ENCODE data around the gene SWAP70.

SWAP70 gene

DNA sequence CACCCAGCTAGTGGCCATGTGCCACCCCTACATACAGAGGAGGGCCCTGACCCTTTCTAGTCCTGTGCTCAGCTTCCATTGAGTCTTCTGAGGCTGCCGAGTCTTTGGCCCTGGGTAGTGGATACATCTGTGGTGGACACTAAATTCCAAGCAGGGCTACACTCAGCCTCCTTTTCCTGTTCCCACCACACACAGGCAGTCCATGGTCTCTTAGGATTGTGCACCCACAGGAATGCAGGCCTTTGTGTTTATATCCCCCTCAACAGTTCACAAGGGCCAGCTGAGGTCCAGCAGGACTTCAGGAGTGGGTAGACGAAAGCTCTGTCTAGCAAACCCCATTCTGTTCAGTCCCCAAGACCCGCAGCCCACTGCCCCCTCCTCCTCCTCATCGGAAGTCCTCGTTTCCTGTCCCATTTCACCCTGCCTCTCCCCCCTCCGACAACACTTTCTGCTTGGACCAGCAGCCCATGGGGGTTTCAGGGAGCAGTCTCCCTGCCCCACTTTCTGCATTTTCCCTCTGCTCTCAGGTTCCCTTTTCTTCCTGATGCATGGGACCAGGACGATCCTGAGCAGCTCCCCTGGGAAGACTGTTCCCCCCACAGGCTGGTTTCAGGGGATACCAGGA is 91.8 kb downstream of the SWAP70 start:
- Histone ChIP-seq H3K27me3 (replicated peaks; ENCODE audit: control insufficient read depth, insufficient read depth, low read length) (no peaks in the 10 kb centered on the region), H3K36me3 (ENCODE audit: control insufficient read depth, insufficient read depth, low read length, severe bottlenecking) (peaks cover 15% of the 10 kb centered on the region), H3K9ac (ENCODE audit: low read length) (peak overlapping the region; percentile 53), H3K9me3 (ENCODE audit: control insufficient read depth, low read length) (no peaks in the 10 kb centered on the region), H3K4me3 (ENCODE audit: low read length) (no peak overlapping the region), H3K4me1 (ENCODE audit: control insufficient read depth, insufficient read depth, low read length) (peaks cover 60% of the 10 kb centered on the region)
- no peak for DNase-seq (ENCODE audit: low read depth)

DNA sequence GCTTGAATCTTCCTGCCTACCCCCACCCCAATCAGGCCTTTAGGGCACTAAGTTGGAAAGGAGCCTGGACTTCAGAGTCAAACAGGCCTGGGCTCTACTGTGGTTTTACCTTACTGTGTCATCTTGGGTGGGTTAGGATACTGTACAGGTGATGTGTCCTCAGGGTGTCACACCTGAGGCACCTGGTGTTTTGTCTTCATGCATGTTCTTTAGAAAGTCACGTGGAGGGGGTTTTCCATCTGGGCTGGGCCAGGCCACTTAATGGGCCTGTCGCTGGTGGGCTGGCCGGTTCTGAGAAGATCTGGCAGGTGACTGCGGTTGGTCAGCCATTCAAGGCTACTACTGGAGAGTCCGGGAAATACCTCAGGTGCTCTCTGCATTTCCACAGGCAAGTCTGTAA is 92.6 kb downstream of the SWAP70 start:
- Histone ChIP-seq H3K4me1 (ENCODE audit: control insufficient read depth, insufficient read depth, low read length) (peaks cover 66% of the 10 kb centered on the region), H3K27me3 (replicated peaks; ENCODE audit: control insufficient read depth, insufficient read depth, low read length) (no peaks in the 10 kb centered on the region), H3K4me3 (ENCODE audit: low read length) (no peak overlapping the region), H3K9me3 (ENCODE audit: control insufficient read depth, low read length) (no peaks in the 10 kb centered on the region), H3K9ac (ENCODE audit: low read length) (peak overlapping the region; percentile 53), H3K36me3 (ENCODE audit: control insufficient read depth, insufficient read depth, low read length, severe bottlenecking) (peaks cover 8% of the 10 kb centered on the region)
- no peak for DNase-seq (ENCODE audit: low read depth)

DNA sequence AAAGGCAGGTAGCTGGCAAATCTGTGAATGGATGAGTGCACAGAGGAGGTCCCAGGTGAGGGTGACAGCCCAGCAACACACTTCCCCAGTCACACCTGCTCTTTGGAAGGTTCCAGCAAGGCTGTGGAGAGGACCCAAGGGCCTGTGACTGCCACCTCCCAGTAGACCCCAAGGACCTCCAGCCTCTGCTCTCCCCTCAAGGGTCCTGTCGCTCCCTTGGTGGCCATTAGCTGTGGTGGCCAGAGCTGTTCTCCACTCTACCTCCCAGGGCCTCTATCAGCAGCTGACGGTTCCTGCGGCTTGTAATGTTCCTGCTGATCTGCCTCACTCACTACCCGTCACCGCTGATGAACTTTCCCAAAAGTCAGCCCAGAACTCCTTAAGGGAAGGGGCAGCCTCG is 93.0 kb downstream of the SWAP70 start:
- DNase-seq (ENCODE audit: low read depth), result no peak
- H3K36me3 ChIP-seq (ENCODE audit: control insufficient read depth, insufficient read depth, low read length, severe bottlenecking), result peaks cover 4% of the 10 kb centered on the region
- H3K27me3 ChIP-seq (replicated peaks; ENCODE audit: control insufficient read depth, insufficient read depth, low read length), result no peaks in the 10 kb centered on the region
- H3K9me3 ChIP-seq (ENCODE audit: control insufficient read depth, low read length), result no peaks in the 10 kb centered on the region
- H3K9ac ChIP-seq (ENCODE audit: low read length), result no peak overlapping the region
- H3K4me3 ChIP-seq (ENCODE audit: low read length), result no peak overlapping the region
- peaks cover 68% of the 10 kb centered on the region for H3K4me1 ChIP-seq (ENCODE audit: control insufficient read depth, insufficient read depth, low read length)

DNA sequence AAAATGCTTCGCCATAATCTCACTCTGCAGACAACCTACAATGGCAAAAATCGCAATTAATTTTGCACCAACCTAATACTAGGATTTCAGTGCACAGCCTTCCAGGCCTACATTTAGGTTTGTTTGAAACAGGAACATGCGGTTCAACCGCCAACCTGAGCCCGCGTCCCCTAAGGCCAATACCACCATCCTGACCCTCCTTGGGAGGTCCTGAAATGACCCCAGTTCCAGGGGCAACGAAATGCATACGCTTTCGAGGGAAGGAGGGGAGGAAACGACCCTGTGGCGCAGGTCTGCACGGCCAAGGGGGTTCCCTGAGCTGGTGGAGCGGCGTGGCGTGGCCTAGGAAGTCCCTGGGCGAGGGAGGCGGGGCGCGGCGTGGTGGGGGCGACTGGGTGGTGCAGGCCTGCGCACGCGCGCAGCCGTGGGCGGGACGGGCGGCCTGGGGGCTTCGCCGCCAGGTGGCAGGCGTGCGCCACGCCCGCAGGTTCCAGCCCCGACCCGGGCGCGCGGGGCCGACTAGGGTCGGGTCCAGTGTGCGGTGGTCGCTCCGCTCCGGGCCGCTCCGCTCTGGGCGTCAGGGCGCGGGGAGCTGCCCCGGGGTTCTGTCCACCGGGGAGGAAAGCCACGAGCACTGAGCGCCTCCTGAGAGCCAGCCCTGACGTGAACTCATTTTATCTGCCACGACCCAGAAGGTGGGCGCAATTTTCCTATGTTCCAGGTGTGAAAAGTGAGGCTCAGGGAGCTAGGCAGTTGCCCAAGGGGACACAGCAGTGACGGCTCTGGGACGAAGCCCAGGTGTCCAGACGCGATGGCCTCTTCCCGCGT is 94.1 kb downstream of the SWAP70 start:
- Histone ChIP-seq H3K9ac (ENCODE audit: low read length) (peak overlapping the region; percentile 96), H3K4me1 (ENCODE audit: control insufficient read depth, insufficient read depth, low read length) (peaks cover 62% of the 10 kb centered on the region), H3K9me3 (ENCODE audit: control insufficient read depth, low read length) (no peaks in the 10 kb centered on the region), H3K4me3 (ENCODE audit: low read length) (peak overlapping the region; percentile 80), H3K36me3 (ENCODE audit: control insufficient read depth, insufficient read depth, low read length, severe bottlenecking) (no peaks in the 10 kb centered on the region), H3K27me3 (replicated peaks; ENCODE audit: control insufficient read depth, insufficient read depth, low read length) (no peaks in the 10 kb centered on the region)
- DNase-seq (ENCODE audit: low read depth), result peak; percentile 91

DNA sequence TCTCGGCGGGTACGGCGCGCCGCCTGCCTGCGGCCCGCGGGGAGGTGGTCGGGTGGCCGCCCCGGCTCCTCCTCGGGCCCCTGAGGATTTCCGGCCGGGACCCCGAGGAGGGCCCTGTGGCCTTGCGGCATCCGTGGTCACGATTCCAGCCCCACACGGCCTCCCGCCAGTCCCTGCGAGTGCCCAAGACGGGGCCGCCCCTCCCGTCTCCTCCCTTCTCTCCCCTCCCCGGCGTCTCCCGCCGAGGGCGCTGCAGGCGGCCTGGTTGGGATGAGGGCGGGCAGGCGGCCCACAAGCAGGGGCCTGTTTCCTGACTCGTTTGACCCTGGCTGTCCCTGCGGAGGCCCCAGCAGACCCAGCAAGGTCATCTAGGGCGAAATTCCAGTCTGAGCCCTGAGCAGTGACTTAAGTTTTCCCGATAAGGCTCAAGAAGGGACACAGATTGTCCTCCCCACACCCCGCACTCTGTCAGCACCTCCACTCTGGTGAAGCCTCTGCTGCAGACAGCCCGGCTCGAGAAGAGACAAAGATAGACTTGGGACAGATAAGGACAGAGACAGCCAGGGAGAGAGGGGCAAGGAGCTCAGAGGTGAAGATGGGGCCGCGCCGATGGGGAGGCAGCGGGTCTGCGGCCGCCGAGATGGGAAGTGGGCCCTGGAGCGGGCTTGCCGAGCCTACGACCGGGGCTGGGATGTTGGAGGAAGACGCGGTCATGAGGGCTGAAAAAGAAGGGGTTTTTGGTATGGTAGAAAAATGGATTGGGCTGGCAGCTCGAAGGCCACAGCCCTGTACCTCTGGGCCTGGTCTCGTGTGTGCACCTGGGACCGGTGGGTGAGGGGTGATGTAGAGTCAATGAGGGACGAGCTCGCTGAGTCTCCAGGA is 95.0 kb downstream of the SWAP70 start:
- peak overlapping the region; percentile 80 for H3K4me3 ChIP-seq (ENCODE audit: low read length)
- no peaks in the 10 kb centered on the region for H3K27me3 ChIP-seq (replicated peaks; ENCODE audit: control insufficient read depth, insufficient read depth, low read length)
- H3K36me3 ChIP-seq (ENCODE audit: control insufficient read depth, insufficient read depth, low read length, severe bottlenecking), result no peaks in the 10 kb centered on the region
- H3K9me3 ChIP-seq (ENCODE audit: control insufficient read depth, low read length), result no peaks in the 10 kb centered on the region
- peak overlapping the region; percentile 96 for H3K9ac ChIP-seq (ENCODE audit: low read length)
- peak; percentile 87 for DNase-seq (ENCODE audit: low read depth)
- H3K4me1 ChIP-seq (ENCODE audit: control insufficient read depth, insufficient read depth, low read length), result peaks cover 55% of the 10 kb centered on the region

DNA sequence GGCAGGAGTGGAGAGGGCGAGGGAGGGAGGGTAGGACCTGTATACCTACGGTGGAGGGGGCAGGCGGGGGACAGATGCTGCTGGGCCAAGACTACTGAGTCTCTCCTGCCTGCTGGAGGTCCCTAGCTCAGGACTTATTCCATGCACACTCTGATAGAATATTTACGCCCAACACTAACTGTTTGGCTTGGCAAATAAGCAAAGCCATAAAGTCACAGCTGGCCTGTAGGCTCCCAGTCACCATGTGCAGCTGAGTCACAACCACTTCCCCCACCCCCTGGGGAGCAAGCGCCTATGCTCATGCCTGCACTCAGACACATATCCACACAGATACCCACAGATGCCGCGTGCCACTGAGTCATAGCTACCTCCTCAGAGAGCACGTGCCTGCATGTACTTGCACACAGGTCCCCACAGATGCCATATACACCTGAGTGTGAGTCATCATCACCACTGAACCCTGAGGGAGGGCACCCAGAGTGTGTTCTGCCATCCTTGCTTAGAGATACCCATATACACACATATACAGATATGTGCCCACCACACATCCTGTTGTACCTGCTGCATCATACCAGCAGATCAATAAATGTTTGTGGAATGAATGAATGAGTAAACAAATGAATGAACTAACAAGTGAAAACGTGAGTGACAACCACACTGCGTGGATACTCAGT is 95.8 kb downstream of the SWAP70 start:
- Histone ChIP-seq H3K27me3 (replicated peaks; ENCODE audit: control insufficient read depth, insufficient read depth, low read length) (no peaks in the 10 kb centered on the region), H3K36me3 (ENCODE audit: control insufficient read depth, insufficient read depth, low read length, severe bottlenecking) (no peaks in the 10 kb centered on the region), H3K4me3 (ENCODE audit: low read length) (peak overlapping the region; percentile 80), H3K9ac (ENCODE audit: low read length) (peak overlapping the region; percentile 96), H3K9me3 (ENCODE audit: control insufficient read depth, low read length) (no peaks in the 10 kb centered on the region), H3K4me1 (ENCODE audit: control insufficient read depth, insufficient read depth, low read length) (peaks cover 55% of the 10 kb centered on the region)
- DNase-seq (ENCODE audit: low read depth), result peak; percentile 91

DNA sequence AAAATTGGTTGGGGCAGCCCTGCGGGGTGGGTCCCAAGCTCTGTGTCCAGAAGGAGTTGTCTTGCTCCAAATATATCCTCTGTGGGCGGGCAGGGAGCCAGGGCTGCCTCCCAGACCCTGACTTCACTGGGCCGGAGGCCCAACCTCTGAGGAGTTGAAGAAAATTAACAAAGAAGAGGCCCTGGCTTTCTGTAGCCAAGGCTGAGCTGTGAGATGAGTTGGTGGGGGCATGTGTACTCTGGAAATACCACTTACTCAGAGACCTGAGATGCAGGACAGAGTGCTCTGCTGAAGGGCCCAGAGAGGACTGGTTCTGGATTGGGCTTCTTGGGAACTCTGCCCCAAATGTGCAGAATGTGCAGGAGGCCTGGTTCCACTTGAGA is 96.3 kb downstream of the SWAP70 start:
- Histone ChIP-seq H3K4me3 (ENCODE audit: low read length) (peak overlapping the region; percentile 80), H3K27me3 (replicated peaks; ENCODE audit: control insufficient read depth, insufficient read depth, low read length) (no peaks in the 10 kb centered on the region), H3K36me3 (ENCODE audit: control insufficient read depth, insufficient read depth, low read length, severe bottlenecking) (no peaks in the 10 kb centered on the region), H3K4me1 (ENCODE audit: control insufficient read depth, insufficient read depth, low read length) (peaks cover 58% of the 10 kb centered on the region), H3K9me3 (ENCODE audit: control insufficient read depth, low read length) (no peaks in the 10 kb centered on the region), H3K9ac (ENCODE audit: low read length) (peak overlapping the region; percentile 96)
- DNase-seq (ENCODE audit: low read depth), result peak; percentile 92

DNA sequence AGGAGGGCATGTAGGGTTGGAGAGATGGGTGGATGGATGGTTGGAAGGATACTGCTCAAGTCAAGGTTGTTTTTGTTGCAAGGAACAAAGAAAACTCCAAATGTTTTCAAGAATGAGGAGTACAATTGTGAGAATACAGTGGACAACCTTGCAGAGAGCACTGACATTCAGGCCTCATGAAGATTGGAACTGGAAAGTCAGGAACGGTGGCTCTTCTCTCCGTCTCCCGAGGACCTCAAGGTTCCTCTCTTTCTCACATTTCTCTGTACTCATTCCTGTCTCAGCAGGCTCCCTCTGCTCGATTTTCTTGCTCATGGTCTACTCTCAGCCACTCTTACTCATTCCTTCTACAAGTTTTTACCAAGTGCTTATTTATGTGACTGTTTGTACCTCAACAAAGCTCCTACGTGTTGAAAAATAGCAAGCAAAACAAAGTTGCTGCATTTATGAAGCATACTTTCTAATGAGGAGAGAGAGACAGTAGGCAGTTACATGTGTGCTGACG is 97.6 kb downstream of the SWAP70 start:
- Histone ChIP-seq H3K9me3 (ENCODE audit: control insufficient read depth, low read length) (no peaks in the 10 kb centered on the region), H3K4me3 (ENCODE audit: low read length) (no peak overlapping the region), H3K27me3 (replicated peaks; ENCODE audit: control insufficient read depth, insufficient read depth, low read length) (no peaks in the 10 kb centered on the region), H3K9ac (ENCODE audit: low read length) (peak overlapping the region; percentile 22), H3K4me1 (ENCODE audit: control insufficient read depth, insufficient read depth, low read length) (peaks cover 71% of the 10 kb centered on the region), H3K36me3 (ENCODE audit: control insufficient read depth, insufficient read depth, low read length, severe bottlenecking) (no peaks in the 10 kb centered on the region)
- DNase-seq (ENCODE audit: low read depth), result no peak

DNA sequence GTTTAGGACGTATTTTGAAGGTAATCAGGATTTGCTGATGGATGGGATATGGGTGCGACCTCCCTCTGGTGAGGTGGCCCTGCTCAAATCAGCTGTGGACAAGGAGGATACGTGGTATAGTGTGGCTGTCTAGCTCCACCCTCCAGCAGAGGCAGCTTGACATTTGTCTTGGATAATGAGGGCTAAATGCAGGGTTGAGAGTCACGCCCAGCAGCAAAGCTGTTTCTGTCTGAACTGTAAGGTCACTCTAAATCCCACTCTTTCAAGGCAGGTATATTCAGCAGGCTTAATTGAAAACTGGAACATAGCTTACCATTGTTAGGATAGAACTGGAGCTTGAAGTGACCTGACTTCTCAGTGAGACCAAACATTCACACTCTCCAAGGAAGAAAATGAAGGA is 98.7 kb downstream of the SWAP70 start:
- Histone ChIP-seq H3K9ac (ENCODE audit: low read length) (peak overlapping the region; percentile 22), H3K4me3 (ENCODE audit: low read length) (no peak overlapping the region), H3K27me3 (replicated peaks; ENCODE audit: control insufficient read depth, insufficient read depth, low read length) (no peaks in the 10 kb centered on the region), H3K36me3 (ENCODE audit: control insufficient read depth, insufficient read depth, low read length, severe bottlenecking) (no peaks in the 10 kb centered on the region), H3K4me1 (ENCODE audit: control insufficient read depth, insufficient read depth, low read length) (peaks cover 70% of the 10 kb centered on the region), H3K9me3 (ENCODE audit: control insufficient read depth, low read length) (no peaks in the 10 kb centered on the region)
- no peak for DNase-seq (ENCODE audit: low read depth)

DNA sequence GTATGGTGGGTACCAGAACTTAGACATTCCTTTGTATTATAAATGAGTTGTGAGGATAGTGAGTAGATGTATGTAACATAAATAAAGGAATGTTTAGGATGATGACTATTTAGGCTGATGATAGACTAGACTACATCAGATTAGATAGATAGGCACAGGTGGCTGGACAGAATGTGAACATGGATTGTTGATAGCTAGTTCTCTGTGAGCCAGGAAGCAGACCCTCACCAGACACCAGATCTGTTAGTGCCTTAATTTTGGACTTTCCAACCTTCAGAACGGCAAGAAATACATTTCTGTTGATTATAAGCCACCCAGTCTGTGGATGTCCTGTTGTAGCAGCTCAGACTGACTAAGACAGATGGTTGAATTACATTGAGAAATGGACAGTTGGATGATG is 99.4 kb downstream of the SWAP70 start:
- peak overlapping the region; percentile 2 for H3K9ac ChIP-seq (ENCODE audit: low read length)
- DNase-seq (ENCODE audit: low read depth), result no peak
- H3K27me3 ChIP-seq (replicated peaks; ENCODE audit: control insufficient read depth, insufficient read depth, low read length), result no peaks in the 10 kb centered on the region
- no peaks in the 10 kb centered on the region for H3K36me3 ChIP-seq (ENCODE audit: control insufficient read depth, insufficient read depth, low read length, severe bottlenecking)
- H3K4me3 ChIP-seq (ENCODE audit: low read length), result no peak overlapping the region
- no peaks in the 10 kb centered on the region for H3K9me3 ChIP-seq (ENCODE audit: control insufficient read depth, low read length)
- peaks cover 68% of the 10 kb centered on the region for H3K4me1 ChIP-seq (ENCODE audit: control insufficient read depth, insufficient read depth, low read length)

All from adipocyte (in vitro differentiated cells).